Astrocyte of the spinal cord (primary cell): ENCODE measurements around the gene AP3S1.

Experiments
- DNase-seq: peaks from one replicate; pipeline ENCODE4 v3.0.0; 2011; ENCODE audit warnings: low read depth, low spot score
- H3K4me3 ChIP-seq: 2 replicates; pipeline ENCODE4 v1.5.1; 2011; ENCODE audit warnings: low read depth, mild to moderate bottlenecking, low read length, moderate library complexity
- in situ Hi-C: cut with HindIII; loops from 2 replicates; pipeline ENCODE4 v1.10.0; 2017; ENCODE audit warnings: low sequenced_read_pairs
- TF ChIP-seq, protein P1 (sequence below): IDR thresholded peaks from 2 replicates; pipeline ENCODE4 v1.5.1; 2012; ENCODE audit warnings: low read depth, mild to moderate bottlenecking, low read length, inconsistent platforms

The AP3S1 gene

DNA sequence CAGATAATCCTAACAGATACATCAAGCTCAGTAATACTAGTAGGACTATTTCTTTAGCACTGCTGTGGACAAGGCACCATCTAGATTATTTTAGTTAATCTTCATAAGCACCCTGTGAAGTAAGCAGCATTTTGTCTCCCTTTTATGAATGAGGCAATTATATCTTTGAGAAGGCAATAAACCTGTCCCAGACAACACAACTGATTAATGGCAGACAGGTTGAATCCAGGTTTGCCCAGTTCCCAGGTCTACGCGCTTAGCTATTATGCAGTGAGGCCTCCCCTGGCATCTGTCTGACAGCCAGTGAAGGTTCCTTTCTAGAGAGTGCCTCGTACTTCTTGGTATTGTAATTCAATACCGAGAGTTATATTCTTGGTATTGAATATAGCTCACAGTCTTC, 110.9 kb downstream of the AP3S1 start:
- in situ Hi-C loops = no loop called here
- DNase-seq = no peak
- TF ChIP-seq, protein P1, sequence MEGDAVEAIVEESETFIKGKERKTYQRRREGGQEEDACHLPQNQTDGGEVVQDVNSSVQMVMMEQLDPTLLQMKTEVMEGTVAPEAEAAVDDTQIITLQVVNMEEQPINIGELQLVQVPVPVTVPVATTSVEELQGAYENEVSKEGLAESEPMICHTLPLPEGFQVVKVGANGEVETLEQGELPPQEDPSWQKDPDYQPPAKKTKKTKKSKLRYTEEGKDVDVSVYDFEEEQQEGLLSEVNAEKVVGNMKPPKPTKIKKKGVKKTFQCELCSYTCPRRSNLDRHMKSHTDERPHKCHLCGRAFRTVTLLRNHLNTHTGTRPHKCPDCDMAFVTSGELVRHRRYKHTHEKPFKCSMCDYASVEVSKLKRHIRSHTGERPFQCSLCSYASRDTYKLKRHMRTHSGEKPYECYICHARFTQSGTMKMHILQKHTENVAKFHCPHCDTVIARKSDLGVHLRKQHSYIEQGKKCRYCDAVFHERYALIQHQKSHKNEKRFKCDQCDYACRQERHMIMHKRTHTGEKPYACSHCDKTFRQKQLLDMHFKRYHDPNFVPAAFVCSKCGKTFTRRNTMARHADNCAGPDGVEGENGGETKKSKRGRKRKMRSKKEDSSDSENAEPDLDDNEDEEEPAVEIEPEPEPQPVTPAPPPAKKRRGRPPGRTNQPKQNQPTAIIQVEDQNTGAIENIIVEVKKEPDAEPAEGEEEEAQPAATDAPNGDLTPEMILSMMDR = no peak

DNA sequence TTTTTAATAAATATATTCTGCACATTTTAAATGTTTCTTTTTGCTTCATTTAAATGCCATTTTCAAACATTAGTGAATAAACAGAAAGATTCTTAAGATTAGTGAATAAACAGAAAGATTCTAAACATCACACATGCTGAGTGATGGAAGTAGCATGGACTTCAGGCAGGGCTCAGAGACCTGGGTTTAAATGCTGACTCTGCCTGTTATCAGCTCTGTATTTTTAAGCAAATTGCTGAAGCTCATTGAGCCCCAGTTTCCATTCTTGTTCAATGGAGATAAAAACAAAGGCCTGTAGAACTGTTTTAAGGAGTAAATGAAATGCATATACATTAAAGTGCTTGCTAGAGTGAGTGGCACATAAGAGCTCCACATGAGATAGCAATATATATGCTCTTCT, 112.4 kb downstream of the AP3S1 start:
- in situ Hi-C loops = no loop called here

More for the DNA sequence above, 110.9 kb downstream of the AP3S1 start:
- no peak overlapping the region for H3K4me3 ChIP-seq

DNA sequence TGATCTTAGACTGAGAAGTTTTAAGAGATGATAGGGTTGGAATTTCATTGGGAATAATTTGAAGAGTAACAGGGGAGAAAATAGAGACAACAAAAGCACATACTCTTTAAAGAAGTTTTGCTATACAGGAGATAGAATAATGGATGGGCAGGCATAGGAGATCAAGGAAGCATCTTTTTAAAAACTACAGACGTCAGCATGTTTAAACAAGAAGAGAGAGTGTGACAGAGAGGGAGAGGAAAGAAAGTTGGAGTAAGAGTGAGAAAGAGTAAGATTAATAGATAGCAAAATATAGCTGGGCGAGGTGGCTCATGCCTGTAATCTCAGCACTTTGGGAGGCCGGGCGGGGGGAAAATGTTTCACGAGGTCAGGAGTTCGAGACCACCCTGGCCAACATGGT, 115.2 kb downstream of the AP3S1 start:
- TF ChIP-seq, protein P1 = no peak
- H3K4me3 ChIP-seq = no peak overlapping the region
- in situ Hi-C loops = no loop called here
- no peak for DNase-seq

More for the DNA sequence above, 112.4 kb downstream of the AP3S1 start:
- no peak overlapping the region for H3K4me3 ChIP-seq
- no peak for DNase-seq
- TF ChIP-seq, protein P1 = no peak

DNA sequence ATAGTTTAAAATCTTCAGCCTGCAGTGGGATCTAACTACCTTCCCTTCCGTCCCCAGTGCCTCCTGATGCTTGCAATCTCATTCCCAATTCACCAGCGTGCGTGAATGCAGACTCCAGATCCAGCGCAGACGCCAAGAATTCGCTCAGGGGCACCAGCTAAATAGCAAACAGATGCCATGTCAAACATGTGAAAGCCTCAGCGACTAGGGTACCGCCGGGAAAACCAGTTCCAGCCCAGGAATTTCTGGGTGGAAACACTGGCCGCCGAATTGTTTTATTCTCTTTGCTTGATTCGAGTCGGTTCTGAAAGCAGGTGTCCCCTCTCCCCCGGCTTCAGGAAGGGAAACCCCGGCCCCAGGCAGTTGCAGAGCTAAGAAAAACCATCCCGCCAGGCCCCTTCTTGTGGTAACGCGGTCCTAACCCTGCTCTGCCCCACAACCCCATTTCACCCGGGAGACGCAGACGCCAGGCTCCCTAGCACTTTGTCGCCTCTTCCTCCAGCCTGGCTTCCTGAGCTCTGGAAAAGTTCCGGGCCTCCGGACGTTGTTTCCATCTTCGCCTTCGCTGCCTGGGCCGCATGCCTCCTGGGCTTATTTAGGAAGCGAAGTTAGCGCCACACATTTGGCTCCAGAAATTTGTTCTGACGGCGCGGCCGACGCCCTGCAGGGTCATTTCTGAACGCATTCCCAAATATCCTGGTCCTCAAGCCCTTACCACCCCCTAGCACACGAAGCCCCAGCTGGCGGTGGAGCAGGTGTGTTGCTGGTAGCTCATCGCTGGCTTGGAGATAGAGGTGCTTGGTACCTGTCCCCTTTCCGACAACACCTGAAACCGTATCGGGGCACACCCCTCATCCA, 119.9 kb downstream of the AP3S1 start:
- peak overlapping the region; percentile 30 for H3K4me3 ChIP-seq
- no peak for DNase-seq
- TF ChIP-seq, protein P1 = no peak
- in situ Hi-C loops = no loop called here

DNA sequence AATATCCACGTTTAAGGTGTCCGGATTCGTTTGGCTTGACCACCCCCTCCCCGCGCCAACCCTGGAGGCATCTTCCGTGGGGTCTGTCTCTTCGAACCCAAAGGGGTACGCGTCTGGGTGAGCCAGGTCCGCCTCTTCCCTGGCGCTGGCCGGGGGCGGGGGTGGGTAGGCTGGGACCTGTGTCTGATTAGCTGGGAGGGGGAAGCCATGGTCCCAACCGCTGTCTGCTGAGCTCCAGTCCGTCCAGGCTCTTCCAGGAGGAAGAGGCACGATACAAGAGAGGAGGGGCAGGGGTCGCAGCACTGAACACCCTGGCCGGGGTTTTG, 120.5 kb downstream of the AP3S1 start, which contains the start of gene LVRN:
Gene LVRN, plus strand, starts transcription at position 237 of the 326 bp plus-strand sequence. CDS start 143 bp downstream, outside the sequence.
- DNase-seq = no peak
- TF ChIP-seq, protein P1 = no peak
- H3K4me3 ChIP-seq = peak within 1 kb of the TSS; percentile 39
- in situ Hi-C loops = no loop called here

DNA sequence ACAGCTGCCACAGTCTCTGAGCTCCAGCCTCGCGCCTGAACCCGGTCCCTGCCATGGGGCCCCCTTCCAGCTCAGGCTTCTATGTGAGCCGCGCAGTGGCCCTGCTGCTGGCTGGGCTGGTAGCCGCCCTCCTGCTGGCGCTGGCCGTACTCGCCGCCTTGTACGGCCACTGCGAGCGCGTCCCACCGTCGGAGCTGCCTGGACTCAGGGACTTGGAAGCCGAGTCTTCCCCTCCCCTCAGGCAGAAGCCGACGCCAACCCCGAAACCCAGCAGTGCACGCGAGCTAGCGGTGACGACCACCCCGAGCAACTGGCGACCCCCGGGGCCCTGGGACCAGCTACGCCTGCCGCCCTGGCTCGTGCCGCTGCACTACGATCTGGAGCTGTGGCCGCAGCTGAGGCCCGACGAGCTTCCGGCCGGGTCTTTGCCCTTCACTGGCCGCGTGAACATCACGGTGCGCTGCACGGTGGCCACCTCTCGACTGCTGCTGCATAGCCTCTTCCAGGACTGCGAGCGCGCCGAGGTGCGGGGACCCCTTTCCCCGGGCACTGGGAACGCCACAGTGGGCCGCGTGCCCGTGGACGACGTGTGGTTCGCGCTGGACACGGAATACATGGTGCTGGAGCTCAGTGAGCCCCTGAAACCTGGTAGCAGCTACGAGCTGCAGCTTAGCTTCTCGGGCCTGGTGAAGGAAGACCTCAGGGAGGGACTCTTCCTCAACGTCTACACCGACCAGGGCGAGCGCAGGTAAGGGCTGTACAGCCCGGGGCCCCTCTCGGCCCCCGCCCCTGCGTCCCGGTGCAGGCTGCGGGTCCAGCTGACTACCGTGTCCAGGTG, 121.0 kb downstream of the AP3S1 start:
- no peak for DNase-seq
- TF ChIP-seq, protein P1 = peak; percentile 4
- H3K4me3 ChIP-seq = peak overlapping the region; percentile 39
- in situ Hi-C loops = no loop called here
